GM12892 (cell line): ENCODE data around the gene PDHX.
"Not testable (repeated sequence)": the region's sequence is repeated elsewhere in the genome, so short reads cannot be mapped to it uniquely, and the experiment has no call there.

ENCODE experiments used
- POLR2A ChIP-seq: IDR thresholded peaks from 2 replicates; pipeline ENCODE4 v1.6.1; 2011; ENCODE audit warnings: low read depth, low read length, control low read depth
- POLR2AphosphoS5 ChIP-seq: IDR thresholded peaks from 2 replicates; pipeline ENCODE4 v1.6.1; 2011; ENCODE audit warnings: low read depth, low read length, control low read depth
- TAF1 ChIP-seq: IDR thresholded peaks from 2 replicates; pipeline ENCODE4 v1.6.1; 2011; ENCODE audit warnings: low read depth, mild to moderate bottlenecking, control low read depth, low read length, borderline replicate concordance

- TF ChIP-seq POLR2A, POLR2AphosphoS5, TAF1: not testable (repeated sequence)
Measured at GRCh38 chr11:35028007-35028406, 111.6 kb downstream of the PDHX start.
